CD8-positive, alpha-beta memory T cell (primary cell): ENCODE results near the gene OST4. TPM values are rescaled to one million over a fixed set of nuclear protein-coding genes. Genes with fewer than 3 reads are reported as not detected.

Experiments
- polyA plus RNA-seq: library from polyadenylated mRNA; unstranded; fragments of 300-500 nt; fragmentation: Illumina TruSeq; gene quantifications from one replicate; pipeline ENCODE4 v1.2.3, GENCODE V29; 2021
- total RNA-seq, 2 experiments: library from RNA; stranded (reverse); gene quantifications; one replicate each; pipeline ENCODE4 v1.2.3, GENCODE V29; 2021

The OST4 gene
- total and polyA plus RNA-seq, 3 experiments from 2014 or later, result 346 to 907 (median 353) TPM

Other genes starting within 250 kb of the OST4 start
- not detected for gene DPYSL5, start 223.5 kb downstream of the OST4 start, total RNA-seq
- not detected for gene DPYSL5, start 223.5 kb downstream of the OST4 start, polyA plus RNA-seq
- gene MAPRE3, start 101.0 kb downstream of the OST4 start, total RNA-seq, result 1 to 10 TPM; 2.4 to 3.0 TPM
- 2.0 TPM for gene MAPRE3, start 101.0 kb downstream of the OST4 start, polyA plus RNA-seq
- 10 to 100 TPM; 67.6 to 71.7 TPM for gene TMEM214, start 38.7 kb downstream of the OST4 start, total RNA-seq
- 36.3 TPM for gene TMEM214, start 38.7 kb downstream of the OST4 start, polyA plus RNA-seq
- gene AGBL5, start 20.0 kb downstream of the OST4 start, total RNA-seq, result 10 to 100 TPM; 16.0 to 17.3 TPM
- 11.5 TPM for gene AGBL5, start 20.0 kb downstream of the OST4 start, polyA plus RNA-seq
- under 1 TPM; 0.79 to 0.89 TPM for gene EMILIN1, start 7.0 kb upstream of the OST4 start, total RNA-seq
- 0.85 TPM for gene EMILIN1, start 7.0 kb upstream of the OST4 start, polyA plus RNA-seq
- gene KHK, start 15.1 kb upstream of the OST4 start, total RNA-seq, result 10 to 100 TPM; 14.5 to 17.8 TPM
- 6.5 TPM for gene KHK, start 15.1 kb upstream of the OST4 start, polyA plus RNA-seq
- 1 to 10 TPM; 2.7 to 3.5 TPM for gene CGREF1, start 47.5 kb upstream of the OST4 start, total RNA-seq
- gene CGREF1, start 47.5 kb upstream of the OST4 start, polyA plus RNA-seq, result 0.17 TPM
- under 1 TPM; 0.33 to 0.90 TPM for gene ABHD1, start 52.2 kb upstream of the OST4 start, total RNA-seq
- gene ABHD1, start 52.2 kb upstream of the OST4 start, polyA plus RNA-seq, result 1.4 TPM
- 10 to 100 TPM; 79.5 to 80.6 TPM for gene PREB, start 63.0 kb upstream of the OST4 start, total RNA-seq
- gene PREB, start 63.0 kb upstream of the OST4 start, polyA plus RNA-seq, result 68.6 TPM
- gene PRR30, start 67.8 kb upstream of the OST4 start, total RNA-seq, result not detected
- gene PRR30, start 67.8 kb upstream of the OST4 start, polyA plus RNA-seq, result not detected
- not detected for gene TCF23, start 77.3 kb upstream of the OST4 start, total RNA-seq
- not detected for gene TCF23, start 77.3 kb upstream of the OST4 start, polyA plus RNA-seq
- gene ATRAID, start 140.4 kb upstream of the OST4 start, total RNA-seq, result 100 to 1,000 TPM; 101 to 106 TPM
- gene ATRAID, start 140.4 kb upstream of the OST4 start, polyA plus RNA-seq, result 296 TPM
- gene SLC5A6, start 140.6 kb upstream of the OST4 start, total RNA-seq, result 100 to 1,000 TPM; 109 to 110 TPM
- gene SLC5A6, start 140.6 kb upstream of the OST4 start, polyA plus RNA-seq, result 21.0 TPM
- gene CAD, start 145.7 kb upstream of the OST4 start, total RNA-seq, result 100 to 1,000 TPM; 147 to 154 TPM
- 27.0 TPM for gene CAD, start 145.7 kb upstream of the OST4 start, polyA plus RNA-seq
- under 1 TPM; 0.33 to 0.55 TPM for gene SLC30A3, start 191.4 kb upstream of the OST4 start, total RNA-seq
- gene SLC30A3, start 191.4 kb upstream of the OST4 start, polyA plus RNA-seq, result not detected
- gene DNAJC5G, start 203.8 kb upstream of the OST4 start, total RNA-seq, result not detected
- not detected for gene DNAJC5G, start 203.8 kb upstream of the OST4 start, polyA plus RNA-seq
- gene TRIM54, start 210.8 kb upstream of the OST4 start, total RNA-seq, result under 1 TPM; 0.22 TPM
- gene TRIM54, start 210.8 kb upstream of the OST4 start, polyA plus RNA-seq, result not detected
- gene UCN, start 236.8 kb upstream of the OST4 start, total RNA-seq, result 1 to 10 TPM; 1.7 to 2.6 TPM
- 0.71 TPM for gene UCN, start 236.8 kb upstream of the OST4 start, polyA plus RNA-seq